HL-60 (cell line): Measurements from ENCODE around the gene EBLN2.

ENCODE experiments used
- GABPA ChIP-seq: IDR thresholded peaks from 2 replicates; pipeline ENCODE4 v1.6.1; 2012; ENCODE audit warnings: low read depth
- POLR2AphosphoS5 ChIP-seq: IDR thresholded peaks from 2 replicates; pipeline ENCODE4 v1.6.1; 2012; ENCODE audit warnings: low read depth
- SPI1 ChIP-seq: IDR thresholded peaks from 2 replicates; pipeline ENCODE4 v1.6.1; 2012; ENCODE audit warnings: low read depth, mild to moderate bottlenecking, borderline replicate concordance
- TF ChIP-seq, protein P1 (sequence below): IDR thresholded peaks from one replicate; pipeline ENCODE4 v1.5.1; 2011; ENCODE audit warnings: low read length, control low read depth, inconsistent platforms; ENCODE audit not compliant: insufficient read depth
- TF ChIP-seq, protein P2 (sequence below): IDR thresholded peaks from 2 replicates; pipeline ENCODE4 v1.6.1; 2012; ENCODE audit warnings: low read depth; ENCODE audit not compliant: insufficient replicate concordance

DNA sequence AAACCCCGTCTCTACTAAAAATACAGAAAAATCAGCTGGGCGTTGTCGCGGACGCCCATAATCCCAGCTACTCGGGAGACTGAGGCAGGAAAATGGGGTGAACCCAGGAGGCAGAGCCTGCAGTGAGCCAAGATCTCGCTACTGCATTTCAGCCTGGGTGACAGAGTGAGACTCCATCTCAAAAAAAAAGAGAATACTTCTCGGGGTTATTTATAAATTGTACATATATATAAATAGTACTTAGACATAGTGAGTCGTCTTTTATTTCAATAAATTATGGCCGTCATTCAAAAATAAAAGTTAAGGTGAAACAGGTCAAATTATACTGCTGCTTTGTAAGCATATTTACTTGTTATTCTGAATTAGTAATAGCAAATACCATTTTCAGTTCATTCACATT, 12.1 kb upstream of the EBLN2 start:
- TF ChIP-seq SPI1 (no peak), GABPA (no peak), POLR2AphosphoS5 (no peak)
- TF ChIP-seq, protein P1, sequence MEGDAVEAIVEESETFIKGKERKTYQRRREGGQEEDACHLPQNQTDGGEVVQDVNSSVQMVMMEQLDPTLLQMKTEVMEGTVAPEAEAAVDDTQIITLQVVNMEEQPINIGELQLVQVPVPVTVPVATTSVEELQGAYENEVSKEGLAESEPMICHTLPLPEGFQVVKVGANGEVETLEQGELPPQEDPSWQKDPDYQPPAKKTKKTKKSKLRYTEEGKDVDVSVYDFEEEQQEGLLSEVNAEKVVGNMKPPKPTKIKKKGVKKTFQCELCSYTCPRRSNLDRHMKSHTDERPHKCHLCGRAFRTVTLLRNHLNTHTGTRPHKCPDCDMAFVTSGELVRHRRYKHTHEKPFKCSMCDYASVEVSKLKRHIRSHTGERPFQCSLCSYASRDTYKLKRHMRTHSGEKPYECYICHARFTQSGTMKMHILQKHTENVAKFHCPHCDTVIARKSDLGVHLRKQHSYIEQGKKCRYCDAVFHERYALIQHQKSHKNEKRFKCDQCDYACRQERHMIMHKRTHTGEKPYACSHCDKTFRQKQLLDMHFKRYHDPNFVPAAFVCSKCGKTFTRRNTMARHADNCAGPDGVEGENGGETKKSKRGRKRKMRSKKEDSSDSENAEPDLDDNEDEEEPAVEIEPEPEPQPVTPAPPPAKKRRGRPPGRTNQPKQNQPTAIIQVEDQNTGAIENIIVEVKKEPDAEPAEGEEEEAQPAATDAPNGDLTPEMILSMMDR = no peak
- TF ChIP-seq, protein P2, sequence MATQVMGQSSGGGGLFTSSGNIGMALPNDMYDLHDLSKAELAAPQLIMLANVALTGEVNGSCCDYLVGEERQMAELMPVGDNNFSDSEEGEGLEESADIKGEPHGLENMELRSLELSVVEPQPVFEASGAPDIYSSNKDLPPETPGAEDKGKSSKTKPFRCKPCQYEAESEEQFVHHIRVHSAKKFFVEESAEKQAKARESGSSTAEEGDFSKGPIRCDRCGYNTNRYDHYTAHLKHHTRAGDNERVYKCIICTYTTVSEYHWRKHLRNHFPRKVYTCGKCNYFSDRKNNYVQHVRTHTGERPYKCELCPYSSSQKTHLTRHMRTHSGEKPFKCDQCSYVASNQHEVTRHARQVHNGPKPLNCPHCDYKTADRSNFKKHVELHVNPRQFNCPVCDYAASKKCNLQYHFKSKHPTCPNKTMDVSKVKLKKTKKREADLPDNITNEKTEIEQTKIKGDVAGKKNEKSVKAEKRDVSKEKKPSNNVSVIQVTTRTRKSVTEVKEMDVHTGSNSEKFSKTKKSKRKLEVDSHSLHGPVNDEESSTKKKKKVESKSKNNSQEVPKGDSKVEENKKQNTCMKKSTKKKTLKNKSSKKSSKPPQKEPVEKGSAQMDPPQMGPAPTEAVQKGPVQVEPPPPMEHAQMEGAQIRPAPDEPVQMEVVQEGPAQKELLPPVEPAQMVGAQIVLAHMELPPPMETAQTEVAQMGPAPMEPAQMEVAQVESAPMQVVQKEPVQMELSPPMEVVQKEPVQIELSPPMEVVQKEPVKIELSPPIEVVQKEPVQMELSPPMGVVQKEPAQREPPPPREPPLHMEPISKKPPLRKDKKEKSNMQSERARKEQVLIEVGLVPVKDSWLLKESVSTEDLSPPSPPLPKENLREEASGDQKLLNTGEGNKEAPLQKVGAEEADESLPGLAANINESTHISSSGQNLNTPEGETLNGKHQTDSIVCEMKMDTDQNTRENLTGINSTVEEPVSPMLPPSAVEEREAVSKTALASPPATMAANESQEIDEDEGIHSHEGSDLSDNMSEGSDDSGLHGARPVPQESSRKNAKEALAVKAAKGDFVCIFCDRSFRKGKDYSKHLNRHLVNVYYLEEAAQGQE = no peak
